Heart right ventricle (tissue), 16 donors: ENCODE results near the gene PLA2G4B. TPM values are rescaled to one million over a fixed set of nuclear protein-coding genes. Genes with fewer than 3 reads are reported as not detected.

Experiments used
- ATAC-seq, 8 donors: fragments of 200-7000 bp; cut with Tn5 transposase; one replicate each; pipeline ENCODE4 v1.9.1; 2020; ENCODE audit warnings: mild to moderate bottlenecking in 8 of 8, moderate library complexity in 8 of 8, moderate number of reproducible peaks in 1 of 8
- DNase-seq, 2 donors: peaks; one replicate each; pipeline ENCODE4 v3.0.0-alpha.2; 2020
- H3K27ac ChIP-seq, 10 donors: fragments of 200-600 bp; sonication (generic) in 2 of 10; one replicate each; pipeline versions ENCODE4 v1.5.0 to v1.8.0; 2020 to 2022; ENCODE audit warnings: mild to moderate bottlenecking in 3 of 10
- H3K27me3 ChIP-seq, 7 donors: fragments of 200-600 bp; one replicate each; pipeline ENCODE4 v1.8.0; 2021 to 2022; ENCODE audit warnings: mild to moderate bottlenecking in 2 of 7
- H3K36me3 ChIP-seq, 9 donors: fragments of 200-600 bp; sonication (generic) in 1 of 9; one replicate each; pipeline versions ENCODE4 v1.5.0 to v1.8.0; 2020 to 2022; ENCODE audit warnings: mild to moderate bottlenecking in 2 of 9
- H3K4me1 ChIP-seq, 9 donors: fragments of 200-600 bp; sonication (generic) in 1 of 9; one replicate each; pipeline versions ENCODE4 v1.5.0 to v1.8.0; 2020 to 2022; ENCODE audit warnings: mild to moderate bottlenecking in 4 of 9
- H3K4me3 ChIP-seq, 10 donors: fragments of 200-600 bp; sonication (generic) in 2 of 10; one replicate each; pipeline versions ENCODE4 v1.5.0 to v1.8.0; 2020 to 2022; ENCODE audit warnings: mild to moderate bottlenecking in 7 of 10, moderate library complexity in 2 of 10
- H3K9me3 ChIP-seq, 11 donors: fragments of 200-600 bp in 10 of 11; sonication (generic) in 2 of 11; one replicate each; pipeline versions ENCODE4 v1.5.0 to v1.8.0; 2013 to 2022; ENCODE audit warnings: mild to moderate bottlenecking in 2 of 11, control low read depth in 1 of 11, moderate library complexity in 1 of 11
- WGBS, 2 donors: extraction: QIAGEN DNeasy Blood & Tissue Kit; methylation state at CpG; one replicate each; pipeline ENCODE4 v1.1.7; 2013; ENCODE audit warnings: inconsistent platforms in 1 of 2; 5-methylcytosine and 5-hydroxymethylcytosine counted together
- intact Hi-C, 10 donors: fragments of 100-400 bp; cut with DNase I; formaldehyde crosslinking; loops; one replicate each; pipeline versions ENCODE4 v1.11.1 to v1.14.2; 2022
- polyA plus RNA-seq, 2 donors: library from polyadenylated mRNA; stranded (reverse); fragments of 200-250 nt; gene quantifications; one replicate each; pipeline ENCODE4 v1.2.3, GENCODE V29; 2013
- total RNA-seq, 10 donors: library from RNA; stranded (reverse); fragmentation: NEBNext Ultra II Directional in 3 of 10; extraction: Animal tissue kit (Norgen Biotek cat#: 25700) in 3 of 10; gene quantifications; one replicate each; pipeline versions ENCODE4 v1.2.1 to v1.2.4, GENCODE V29; 2021 to 2023
- TF ChIP-seq, protein P1 (sequence below), 9 donors: fragments of 200-600 bp; sonication (generic) in 2 of 9; IDR thresholded peaks; one replicate each; pipeline versions ENCODE4 v1.5.0 to v1.8.0; 2021 to 2022; ENCODE audit warnings: antibody characterized with exemption in 9 of 9, mild to moderate bottlenecking in 5 of 9, moderate library complexity in 1 of 9
- donor health status: Arrhythmogenic right ventricular cardiomyopathy.
- donor health status: ischemic (EF 13 %, LVEDD 7.1; RV severe dilation, severe dysfunction).
- donor health status: healthy with polysubstance abuse.
- donor health status: DM: no; HTN: yes; CAD: no.
- donor health status: DM: no; HTN: no; CAD: no.
- donor health status: ischemic (EF 25% LVEDD 6.9; RV normal size, moderate dysfunction).
- donor health status: ischemic (EF 25% LVEDD 5.7; RV mildly dilated, moderate dysfunction).
- donor health status: healthy.
- donor health status: DM: yes; HTN: yes; CAD: no.
- donor health status: Ischemic cardiomyopathy.
- donor health status: ischemic (EF 35%, LVEDD 5.7; RV mildly dilated, moderate dysfunction).
- donor health status: nonischemic (EF 11% LVEDD 7.7; RV severe dilation, severe dysfunction).
- donor health status: DM: yes; HTN: yes; CAD: no.
- donor health status: PGD.
- donor health status: ischemic (EF 29% LVEDD 5.4; RV normal size, mild dysfunction).
- donor health status: nonischemic (EF 23%, LVEDD 6.1; RV moderate dilation, normal function).

Gene PLA2G4B
- total and polyA plus RNA-seq, 12 donors: 1.6 to 16.0 (median 3.2) TPM

DNA sequence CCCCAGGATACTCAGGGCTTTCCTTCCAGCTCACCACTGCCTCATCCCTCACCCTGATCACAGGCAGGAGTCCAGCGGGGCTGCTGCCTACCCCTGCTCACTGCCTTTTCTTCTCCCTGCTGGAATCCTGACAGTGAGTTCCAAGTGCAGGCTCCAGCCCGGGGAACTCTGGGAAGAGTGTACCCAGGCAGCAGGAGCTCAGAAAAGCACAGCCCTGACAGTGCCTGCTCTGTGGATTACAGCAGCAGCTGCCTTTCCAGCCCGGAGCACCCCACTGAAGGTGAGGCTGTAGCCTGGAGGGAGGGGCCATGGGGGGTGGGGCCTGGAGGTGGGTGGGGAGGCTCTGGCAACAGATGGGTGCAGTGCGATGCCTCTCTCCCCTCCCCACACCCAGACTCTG is 16.8 kb upstream of the PLA2G4B start:
- ATAC-seq (no peak), DNase-seq (no peak)
- TF ChIP-seq, protein P1, sequence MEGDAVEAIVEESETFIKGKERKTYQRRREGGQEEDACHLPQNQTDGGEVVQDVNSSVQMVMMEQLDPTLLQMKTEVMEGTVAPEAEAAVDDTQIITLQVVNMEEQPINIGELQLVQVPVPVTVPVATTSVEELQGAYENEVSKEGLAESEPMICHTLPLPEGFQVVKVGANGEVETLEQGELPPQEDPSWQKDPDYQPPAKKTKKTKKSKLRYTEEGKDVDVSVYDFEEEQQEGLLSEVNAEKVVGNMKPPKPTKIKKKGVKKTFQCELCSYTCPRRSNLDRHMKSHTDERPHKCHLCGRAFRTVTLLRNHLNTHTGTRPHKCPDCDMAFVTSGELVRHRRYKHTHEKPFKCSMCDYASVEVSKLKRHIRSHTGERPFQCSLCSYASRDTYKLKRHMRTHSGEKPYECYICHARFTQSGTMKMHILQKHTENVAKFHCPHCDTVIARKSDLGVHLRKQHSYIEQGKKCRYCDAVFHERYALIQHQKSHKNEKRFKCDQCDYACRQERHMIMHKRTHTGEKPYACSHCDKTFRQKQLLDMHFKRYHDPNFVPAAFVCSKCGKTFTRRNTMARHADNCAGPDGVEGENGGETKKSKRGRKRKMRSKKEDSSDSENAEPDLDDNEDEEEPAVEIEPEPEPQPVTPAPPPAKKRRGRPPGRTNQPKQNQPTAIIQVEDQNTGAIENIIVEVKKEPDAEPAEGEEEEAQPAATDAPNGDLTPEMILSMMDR (IDR thresholded peaks at IDR 0.05): no peak
- H3K4me3 ChIP-seq: no peak overlapping the region
- H3K9me3 ChIP-seq: no peaks in the 10 kb centered on the region
- WGBS, 2 donors: 86 to 92% methylated on average over 4 of the region's 4 CpGs
- H3K36me3 ChIP-seq: peaks cover 0 to 87% (median 31%) of the 10 kb centered on the region in 9 donors
- no peaks in the 10 kb centered on the region for H3K27me3 ChIP-seq
- intact Hi-C loops: loop anchor here in 3 of 10 donors (10.0 kb wide), 1 partner anchor 153 kb away; the partner anchor contains the start of gene EHD4 (in 3 of the 3)
- H3K4me1 ChIP-seq: no peaks in the 10 kb centered on the region
- H3K27ac ChIP-seq: no peak overlapping the region

DNA sequence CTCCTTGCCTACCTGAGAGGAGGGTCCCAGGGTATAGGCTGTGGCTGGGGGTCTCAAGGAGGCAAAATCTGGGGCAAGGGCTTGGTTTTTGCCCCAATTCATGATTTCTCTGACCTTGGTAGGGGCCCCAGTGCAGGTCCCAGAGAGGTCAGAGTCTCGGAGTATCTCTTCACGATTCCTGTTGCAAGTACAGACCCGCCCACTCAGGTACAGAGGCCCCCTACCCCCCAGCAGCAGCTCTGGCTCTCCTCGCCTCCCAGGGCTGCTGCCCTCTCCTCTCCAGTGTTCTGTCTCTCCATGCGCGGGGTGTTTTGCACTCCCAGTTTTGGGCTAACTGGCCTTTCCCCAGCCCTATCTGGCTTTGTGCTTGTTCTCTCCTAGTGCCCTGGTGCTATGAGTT is 16.2 kb upstream of the PLA2G4B start:
- DNase-seq (no peak), ATAC-seq (no peak)
- WGBS, 2 donors: 93 to 94% methylated on average over 6 of the region's 6 CpGs
- no peaks in the 10 kb centered on the region for H3K27me3 ChIP-seq
- H3K36me3 ChIP-seq: peaks cover 0 to 81% (median 25%) of the 10 kb centered on the region in 9 donors
- TF ChIP-seq, protein P1 (IDR thresholded peaks at IDR 0.05): no peak
- intact Hi-C loops: loop anchor here in 3 of 10 donors (10.0 kb wide), 1 partner anchor 152 kb away; the partner anchor contains the start of gene EHD4 (in 3 of the 3)
- no peaks in the 10 kb centered on the region for H3K9me3 ChIP-seq
- H3K4me1 ChIP-seq: peaks cover 0 to 6% (median 4%) of the 10 kb centered on the region in 9 donors
- no peak overlapping the region for H3K27ac ChIP-seq
- H3K4me3 ChIP-seq: no peak overlapping the region

DNA sequence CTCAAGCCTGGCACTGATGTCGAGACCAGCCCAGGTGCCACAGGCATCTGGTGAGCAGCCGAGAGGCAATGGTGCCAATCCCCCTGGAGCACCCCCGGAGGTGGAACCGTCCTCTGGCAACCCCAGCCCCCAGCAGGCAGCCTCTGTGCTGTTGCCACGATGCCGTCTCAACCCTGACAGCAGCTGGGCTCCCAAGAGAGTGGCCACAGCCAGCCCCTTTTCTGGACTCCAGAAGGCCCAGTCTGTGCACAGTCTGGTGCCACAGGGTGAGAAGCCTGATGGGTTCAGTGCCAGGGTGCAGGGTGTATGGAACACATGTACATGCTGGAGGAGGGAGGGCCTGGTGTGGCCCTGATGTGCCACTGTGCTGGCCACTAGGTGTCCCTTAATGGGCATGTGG is 15.7 kb upstream of the PLA2G4B start:
- WGBS, 2 donors: 92 to 94% methylated on average over 6 of the region's 6 CpGs
- no peak overlapping the region for H3K27ac ChIP-seq
- H3K9me3 ChIP-seq: no peaks in the 10 kb centered on the region
- H3K4me3 ChIP-seq: no peak overlapping the region
- TF ChIP-seq, protein P1 (IDR thresholded peaks at IDR 0.05): no peak
- peaks cover 0 to 76% (median 20%) of the 10 kb centered on the region in 9 donors for H3K36me3 ChIP-seq
- intact Hi-C loops: loop anchor here in 3 of 10 donors (10.0 kb wide), 1 partner anchor 152 kb away; the partner anchor contains the start of gene EHD4 (in 3 of the 3)
- H3K4me1 ChIP-seq: peaks cover 0 to 8% (median 5%) of the 10 kb centered on the region in 9 donors
- no peak for DNase-seq
- H3K27me3 ChIP-seq: no peaks in the 10 kb centered on the region
- no peak for ATAC-seq

DNA sequence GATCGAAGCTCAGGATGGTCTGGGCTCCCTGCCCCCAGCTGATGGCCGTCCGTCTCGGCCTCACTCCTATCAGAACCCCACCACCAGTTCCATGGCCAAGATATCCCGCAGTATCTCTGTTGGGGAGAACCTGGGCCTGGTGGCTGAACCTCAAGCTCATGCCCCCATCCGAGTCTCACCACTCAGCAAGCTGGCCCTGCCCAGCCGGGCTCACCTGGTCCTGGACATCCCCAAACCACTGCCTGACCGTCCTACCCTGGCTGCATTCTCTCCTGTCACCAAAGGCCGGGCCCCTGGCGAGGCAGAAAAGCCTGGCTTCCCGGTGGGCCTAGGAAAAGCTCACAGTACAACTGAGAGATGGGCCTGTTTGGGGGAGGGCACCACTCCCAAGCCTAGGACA is 15.1 kb upstream of the PLA2G4B start:
- TF ChIP-seq, protein P1 (IDR thresholded peaks at IDR 0.05): no peak
- H3K9me3 ChIP-seq: no peaks in the 10 kb centered on the region
- H3K4me1 ChIP-seq: peaks cover 0 to 10% (median 6%) of the 10 kb centered on the region in 9 donors
- DNase-seq (no peak), ATAC-seq (no peak)
- no peak overlapping the region for H3K4me3 ChIP-seq
- 82 to 92% methylated on average over 11 of the region's 11 CpGs for WGBS, 2 donors
- H3K27ac ChIP-seq: no peak overlapping the region
- intact Hi-C loops: loop anchor here in 3 of 10 donors (10.0 kb wide), 1 partner anchor 151 kb away; the partner anchor contains the start of gene EHD4 (in 3 of the 3)
- no peaks in the 10 kb centered on the region for H3K27me3 ChIP-seq
- H3K36me3 ChIP-seq: peaks cover 0 to 70% (median 15%) of the 10 kb centered on the region in 9 donors
